ENCODE data around the gene NDUFA11.
A peak's percentile ranks its signal among the peaks of the same experiment; 100 is the strongest.

NDUFA11 gene

DNA sequence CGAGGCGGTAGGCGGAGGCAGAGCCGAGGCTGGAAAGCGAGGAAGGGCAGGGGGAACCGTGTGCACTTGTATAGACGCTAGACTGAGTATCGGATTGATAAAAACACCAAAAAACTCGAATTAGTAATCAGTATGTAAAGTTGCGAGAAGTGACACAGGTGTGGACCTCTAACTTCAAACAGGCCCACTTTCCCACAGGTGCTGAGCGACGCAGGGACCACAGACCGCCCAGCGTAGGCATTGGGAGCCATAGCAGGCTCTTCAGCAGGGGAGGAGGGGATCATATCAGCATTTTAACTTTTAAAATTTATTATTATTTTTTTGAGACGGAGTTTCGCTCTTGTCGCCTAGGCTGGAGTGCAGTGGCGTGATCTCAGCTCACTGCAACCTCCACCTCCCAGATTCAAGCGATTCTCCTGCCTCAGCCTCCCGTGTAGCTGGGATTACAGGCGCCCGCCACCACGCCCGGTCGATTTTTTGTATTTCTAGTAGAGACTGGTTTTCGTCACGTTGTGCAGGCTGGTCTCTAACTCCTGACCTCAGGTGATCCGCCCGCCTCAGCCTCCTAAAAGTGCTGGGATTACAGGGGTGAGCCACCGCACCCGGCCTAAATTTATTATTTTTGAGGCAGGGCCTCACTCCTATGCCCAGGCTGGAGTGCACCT, 1.7 kb upstream of the NDUFA11 start:
- no peak for FAIRE-seq

DNA sequence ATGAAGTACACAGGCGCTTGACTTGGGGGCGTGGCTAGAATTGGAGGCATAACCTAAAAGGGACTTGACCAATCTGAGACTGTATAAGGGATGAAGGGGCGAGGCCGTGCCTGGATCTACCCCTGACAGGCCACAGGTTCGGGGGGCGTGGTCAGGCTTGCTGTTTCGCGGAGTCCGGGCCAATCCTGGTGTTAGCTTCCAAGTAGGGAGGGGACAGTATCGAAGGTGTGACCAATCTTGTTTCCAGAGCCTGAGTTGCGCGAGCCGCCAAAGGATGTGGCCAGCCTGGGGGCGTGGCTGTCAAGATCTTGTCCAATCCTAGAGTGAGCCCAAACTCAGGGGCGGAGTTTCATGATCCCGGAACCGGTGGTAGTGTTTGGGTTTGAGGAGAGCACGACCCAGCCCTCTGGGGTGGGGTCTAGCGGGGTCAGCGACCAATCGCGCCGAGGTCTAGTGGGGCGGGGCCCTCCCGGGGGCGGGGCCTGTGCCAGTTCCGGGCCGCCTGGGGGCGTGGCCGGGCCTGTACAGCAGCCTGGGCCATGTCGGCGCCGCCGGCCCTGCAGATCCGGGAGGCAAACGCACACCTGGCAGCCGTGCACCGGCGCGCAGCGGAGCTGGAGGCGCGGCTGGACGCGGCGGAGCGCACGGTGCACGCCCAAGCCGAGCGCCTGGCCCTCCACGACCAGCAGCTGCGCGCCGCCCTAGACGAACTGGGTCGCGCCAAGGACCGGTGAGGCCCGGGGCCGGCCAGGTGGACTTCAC, 943 bp upstream of the NDUFA11 start, which contains the start of gene VMAC:
VMAC (plus strand) TSS at position 521 of the 762 bp plus-strand sequence; CDS start at position 540, 19 bp downstream.
- FAIRE-seq, result peak; percentile 98

DNA sequence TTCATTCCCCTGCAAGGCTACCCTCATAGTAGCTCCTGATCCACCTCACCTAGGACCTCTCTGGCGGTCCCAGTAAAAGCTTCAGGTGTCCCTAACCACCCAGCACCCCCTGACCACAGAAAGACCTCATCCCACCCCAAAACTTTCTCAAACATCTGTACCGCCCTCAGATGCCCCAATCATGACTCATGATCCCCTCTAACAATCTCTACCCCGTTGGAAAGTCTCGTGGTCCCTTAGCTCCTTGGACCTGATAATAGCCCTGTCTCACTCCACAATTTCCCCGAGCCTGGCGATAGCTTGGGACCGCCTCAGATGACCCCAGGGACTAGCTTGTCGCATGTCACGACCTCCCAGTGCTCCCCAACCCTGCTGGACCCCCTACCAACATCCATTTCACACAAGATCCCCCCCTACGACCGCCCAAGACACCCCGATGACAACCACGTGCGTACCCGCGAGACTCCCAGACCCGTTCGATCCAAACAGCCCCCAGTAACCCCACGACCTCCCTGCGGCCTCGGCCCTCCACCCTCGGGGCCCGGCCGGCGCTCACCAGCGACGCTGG, 450 bp downstream of the NDUFA11 start:
- no peak for FAIRE-seq

GRCh38 chr19:5900976-5901375, 2.6 kb downstream of the NDUFA11 start:
- FAIRE-seq, result no peak

DNA sequence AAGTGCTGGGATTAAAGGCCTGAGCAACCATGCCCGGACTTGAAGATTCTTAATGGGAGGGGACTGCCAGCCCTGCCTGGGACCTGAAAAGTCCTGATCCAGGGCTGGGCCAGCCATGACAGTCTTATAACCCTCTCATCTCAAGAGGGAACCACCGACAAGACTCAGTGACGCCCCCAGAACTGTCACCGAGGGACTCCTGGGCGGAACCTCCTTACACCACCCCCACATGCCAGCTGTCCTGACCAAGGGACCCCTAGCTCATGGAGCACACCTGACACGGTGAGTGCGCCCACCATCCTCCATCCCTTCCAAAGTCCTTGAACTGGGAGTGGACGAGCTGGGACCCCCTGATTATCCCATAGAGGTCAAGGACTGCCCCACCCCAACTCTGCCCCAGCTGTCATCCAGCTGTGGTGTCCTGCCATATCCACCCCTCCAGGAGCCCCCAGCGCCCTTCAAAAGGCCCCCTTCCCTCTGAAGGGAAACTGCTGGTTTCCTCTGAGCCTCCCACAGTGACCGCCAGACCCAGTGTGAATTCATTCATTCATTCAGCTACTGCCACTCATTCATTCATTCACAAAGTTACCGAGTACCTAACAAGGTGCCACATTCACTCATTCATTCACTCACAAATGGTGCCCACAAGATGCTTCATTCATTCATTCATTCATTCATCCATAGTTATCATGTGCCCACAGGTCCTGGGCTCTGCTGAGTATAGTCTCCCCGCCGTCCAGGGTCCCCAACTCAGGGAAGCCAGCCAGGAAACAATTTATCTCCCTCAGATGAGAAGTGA, 3.7 kb downstream of the NDUFA11 start:
- no peak for FAIRE-seq

GRCh38 chr19:5897189-5897969, 6.2 kb downstream of the NDUFA11 start:
- FAIRE-seq, result no peak

- FAIRE-seq, result no peak
These were observed 7.1 kb downstream of the NDUFA11 start for GRCh38 chr19:5896365-5897076.

- no peak for FAIRE-seq
These were observed 7.7 kb downstream of the NDUFA11 start for GRCh38 chr19:5895890-5896289.

DNA sequence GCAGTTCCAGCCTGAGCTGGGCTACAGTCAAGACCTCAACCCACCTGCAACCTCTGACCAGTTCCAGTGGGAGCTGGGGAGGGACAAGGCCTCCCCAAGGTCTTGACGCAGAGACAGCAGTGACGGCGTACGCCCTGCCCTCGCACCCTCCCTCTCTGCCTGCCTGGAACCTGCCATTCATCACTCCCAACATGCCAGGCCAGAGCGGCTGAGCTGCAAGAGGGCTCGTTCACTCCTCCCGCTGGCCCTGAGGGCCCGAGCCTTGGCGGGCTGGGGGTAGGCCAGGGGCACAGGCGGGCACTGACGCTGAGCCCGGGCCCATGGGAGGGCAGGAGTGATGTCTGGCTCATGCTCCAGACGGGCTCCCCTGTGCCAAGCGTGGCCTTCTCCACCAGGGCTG, 8.2 kb downstream of the NDUFA11 start:
- FAIRE-seq, result no peak

DNA sequence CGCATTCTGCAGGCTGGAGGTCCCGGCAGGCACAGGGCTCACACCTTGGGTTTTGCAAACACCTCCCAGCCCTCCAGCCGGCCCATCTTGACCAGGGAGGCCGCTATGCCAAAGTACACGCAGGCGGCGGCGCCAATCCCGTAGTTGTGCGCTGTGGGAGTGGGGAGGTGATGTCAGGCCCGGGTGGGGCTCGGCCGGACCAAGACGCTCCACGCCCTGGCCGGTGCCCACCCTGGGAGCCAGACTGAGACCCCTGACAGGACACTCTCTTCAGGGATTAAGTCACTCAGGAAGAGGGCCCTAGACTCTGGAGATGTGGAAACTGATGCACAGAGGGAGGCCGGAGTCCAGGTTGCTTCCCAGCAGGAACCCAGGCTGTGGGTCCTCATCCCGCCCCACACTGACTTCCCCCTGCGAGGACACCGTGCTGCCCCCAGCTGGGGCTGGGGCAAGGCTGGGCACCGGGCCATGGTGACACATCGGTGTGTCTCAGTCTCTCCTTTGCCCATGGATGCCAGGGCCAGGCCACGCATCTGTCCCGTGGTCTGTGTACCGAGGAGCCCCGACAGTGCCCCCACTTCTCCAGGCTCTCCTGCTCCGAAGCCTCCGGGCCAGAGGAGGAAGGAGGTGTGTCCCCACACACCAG, 8.8 kb downstream of the NDUFA11 start:
- FAIRE-seq, result no peak

DNA sequence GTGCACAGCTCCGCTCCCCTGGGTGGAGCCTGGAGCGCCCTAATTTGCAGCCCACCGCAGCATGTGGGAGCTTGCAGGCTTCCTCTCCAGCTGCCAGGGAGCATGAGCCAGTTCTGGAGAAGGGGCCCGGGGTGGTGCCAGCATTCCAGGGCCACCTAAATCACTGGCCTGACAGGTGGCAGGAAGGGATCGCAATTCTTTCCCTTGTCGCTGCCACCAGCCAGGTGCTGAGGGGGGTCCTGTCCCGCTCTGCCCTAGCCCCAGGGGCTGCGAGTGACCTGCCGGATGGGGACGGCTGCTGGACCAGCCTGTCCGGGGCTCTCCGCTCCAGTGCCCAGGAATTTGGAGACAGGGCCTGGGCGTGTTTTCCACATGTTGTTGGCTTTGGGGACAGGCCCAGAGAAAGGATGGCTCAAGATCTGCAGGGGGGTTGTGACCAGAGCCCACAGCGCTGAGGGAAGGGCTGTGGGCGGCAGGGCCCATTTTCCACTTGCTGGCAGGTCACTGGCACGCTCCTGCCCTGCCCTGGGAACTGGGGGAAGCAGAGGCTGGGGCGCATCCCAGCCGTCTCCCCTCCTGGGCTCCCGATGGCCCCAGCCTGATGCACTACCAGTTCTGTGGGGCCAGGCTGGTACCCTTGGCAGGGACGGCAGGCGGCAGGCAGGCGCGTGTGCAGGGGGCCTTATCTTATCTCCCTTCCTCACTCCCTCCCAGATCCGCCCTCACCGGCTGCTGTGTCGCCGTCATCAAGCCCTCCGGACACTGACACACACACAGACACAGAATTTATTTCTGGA, 9.5 kb downstream of the NDUFA11 start:
- FAIRE-seq, result no peak

GRCh38 chr19:5893296-5893903, 10.2 kb downstream of the NDUFA11 start:
- FAIRE-seq, result no peak

DNA sequence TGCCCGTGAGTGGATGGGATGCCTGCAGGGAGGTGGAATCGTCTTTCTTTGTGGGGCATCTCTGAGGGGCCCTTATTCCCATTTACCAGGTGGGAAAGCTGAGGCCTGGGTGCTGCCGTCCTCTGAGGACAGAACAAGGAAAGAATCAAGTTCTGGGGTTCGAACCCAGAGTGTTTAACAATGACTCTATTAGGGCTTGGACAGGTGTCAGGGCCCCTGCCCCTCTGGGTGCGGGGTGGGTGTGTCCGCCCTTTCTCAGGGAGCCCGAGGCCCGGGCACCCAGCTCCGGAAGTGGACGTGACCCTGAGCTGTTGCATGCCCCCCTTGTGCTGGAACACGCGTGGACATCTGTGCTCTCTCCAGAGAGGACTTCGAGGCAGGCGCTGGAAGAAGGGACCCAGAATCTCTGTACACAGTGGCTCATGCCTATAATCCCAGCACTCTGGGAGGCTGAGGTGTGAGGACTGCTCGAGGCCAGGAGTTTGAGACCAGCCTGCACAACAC, 10.8 kb downstream of the NDUFA11 start:
- no peak for FAIRE-seq

GRCh38 chr19:5891938-5892771, 11.4 kb downstream of the NDUFA11 start:
- FAIRE-seq, result no peak

DNA sequence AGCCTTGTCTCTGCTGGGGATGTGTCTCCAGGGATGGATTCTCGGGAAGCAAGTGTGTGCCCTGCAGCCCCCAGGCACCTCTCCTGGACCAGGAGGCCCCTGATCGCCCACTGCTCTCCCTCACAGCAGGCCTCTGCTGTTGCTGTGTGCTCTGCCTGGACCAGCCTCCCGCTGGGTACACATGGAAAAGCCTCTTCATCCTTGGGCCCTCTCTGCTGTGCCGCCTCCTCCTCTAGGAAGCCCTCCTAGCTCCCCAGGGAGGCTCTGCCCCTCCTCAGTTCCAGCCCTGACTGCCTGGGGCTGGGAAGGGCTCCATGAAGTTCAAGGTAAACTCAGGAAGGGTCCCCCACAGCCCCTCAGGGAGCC, 12.0 kb downstream of the NDUFA11 start:
- FAIRE-seq, result no peak

DNA sequence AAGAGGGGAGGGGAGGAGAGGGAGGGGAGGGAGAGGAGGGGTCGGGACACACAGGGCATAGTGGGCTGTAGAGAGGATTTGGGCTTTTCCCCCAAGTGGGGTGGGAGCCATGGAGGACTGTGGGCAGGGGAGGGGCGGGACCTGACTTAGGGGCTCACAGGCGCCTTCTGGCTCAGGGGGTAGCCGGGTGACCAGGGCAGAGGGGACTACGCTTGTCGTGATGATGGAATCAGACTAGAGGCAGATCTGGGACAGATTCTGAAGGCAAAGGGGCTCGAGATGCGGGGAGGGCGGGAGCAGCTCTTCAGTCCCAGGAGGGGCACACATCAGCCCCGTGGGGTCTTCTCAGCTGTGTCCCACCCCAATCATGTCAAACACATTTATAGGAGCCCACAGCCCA, 13.5 kb downstream of the NDUFA11 start:
- FAIRE-seq, result no peak

GRCh38 chr19:5889288-5889971, 14.2 kb downstream of the NDUFA11 start:
- no peak for FAIRE-seq
